SH-SY5Y (cell line): Measurements from ENCODE around the gene KCTD5.

Experiments used
- GATA2 ChIP-seq: IDR thresholded peaks from 2 replicates; pipeline ENCODE4 v1.6.1; 2011; ENCODE audit warnings: mild to moderate bottlenecking, low read depth, low read length
- GATA3 ChIP-seq: IDR thresholded peaks from 2 replicates; pipeline ENCODE4 v1.6.1; 2011; ENCODE audit warnings: low read depth, mild to moderate bottlenecking, low read length, moderate library complexity

- TF ChIP-seq GATA3 (no peak), GATA2 (no peak)
Observed at GRCh38 chr16:2719328-2720063, 37.2 kb downstream of the KCTD5 start.
